GM10847 (cell line): Measurements from ENCODE around the gene ZNF785.

Experiments
- POLR2A ChIP-seq: IDR thresholded peaks from 2 replicates; pipeline ENCODE4 v1.6.1; 2011; ENCODE audit not compliant: insufficient read length; ENCODE audit errors: extremely low read depth

ZNF785 gene

DNA sequence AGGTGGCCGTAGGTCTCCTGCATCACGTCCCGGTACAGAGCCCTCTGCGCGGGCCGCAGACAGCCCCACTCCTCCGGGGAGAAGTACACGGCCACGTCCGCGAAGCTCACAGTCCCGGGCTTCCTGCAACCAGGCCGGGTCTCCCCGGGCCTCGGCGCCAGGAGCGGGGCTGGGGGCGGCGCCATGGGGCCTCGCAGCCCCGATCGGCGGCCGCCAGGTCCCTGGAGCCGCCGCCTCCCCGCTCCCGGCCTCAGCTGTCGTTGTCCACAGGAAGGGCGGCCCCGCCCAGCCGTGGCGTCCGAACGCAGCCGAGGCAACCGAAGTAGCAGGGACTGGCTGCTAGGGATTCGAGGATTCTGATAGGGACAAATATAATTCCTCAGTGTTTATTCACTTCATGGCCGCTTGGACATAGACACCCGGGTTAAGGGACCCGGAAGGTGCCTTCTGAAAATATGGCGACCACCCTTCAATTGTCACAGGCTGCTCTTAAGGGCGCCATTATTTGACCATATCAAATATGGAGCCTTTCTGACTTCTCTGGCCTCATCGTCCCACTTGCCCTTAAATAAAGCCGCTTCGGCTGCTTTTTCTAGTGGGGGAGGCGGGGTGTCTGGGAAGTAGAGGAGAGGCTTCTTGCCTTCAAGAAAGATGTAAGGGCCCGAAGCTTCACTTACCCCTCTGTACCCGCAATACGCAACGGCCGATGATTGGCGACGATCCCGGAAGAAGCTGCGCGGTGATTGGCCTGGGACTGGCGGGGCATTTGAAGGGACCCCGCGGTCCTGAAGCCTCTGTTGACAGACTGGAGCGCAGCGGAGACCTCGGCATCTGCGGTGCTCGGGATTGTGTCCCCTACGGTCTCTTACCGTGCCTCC, 13.8 kb downstream of the ZNF785 start, which contains the start of gene ZNF688:
ZNF688 (minus strand) TSS at position 270 of the 878 bp plus-strand sequence; CDS start at position 185, 85 bp downstream.
- TF ChIP-seq POLR2A = peak; percentile 29

DNA sequence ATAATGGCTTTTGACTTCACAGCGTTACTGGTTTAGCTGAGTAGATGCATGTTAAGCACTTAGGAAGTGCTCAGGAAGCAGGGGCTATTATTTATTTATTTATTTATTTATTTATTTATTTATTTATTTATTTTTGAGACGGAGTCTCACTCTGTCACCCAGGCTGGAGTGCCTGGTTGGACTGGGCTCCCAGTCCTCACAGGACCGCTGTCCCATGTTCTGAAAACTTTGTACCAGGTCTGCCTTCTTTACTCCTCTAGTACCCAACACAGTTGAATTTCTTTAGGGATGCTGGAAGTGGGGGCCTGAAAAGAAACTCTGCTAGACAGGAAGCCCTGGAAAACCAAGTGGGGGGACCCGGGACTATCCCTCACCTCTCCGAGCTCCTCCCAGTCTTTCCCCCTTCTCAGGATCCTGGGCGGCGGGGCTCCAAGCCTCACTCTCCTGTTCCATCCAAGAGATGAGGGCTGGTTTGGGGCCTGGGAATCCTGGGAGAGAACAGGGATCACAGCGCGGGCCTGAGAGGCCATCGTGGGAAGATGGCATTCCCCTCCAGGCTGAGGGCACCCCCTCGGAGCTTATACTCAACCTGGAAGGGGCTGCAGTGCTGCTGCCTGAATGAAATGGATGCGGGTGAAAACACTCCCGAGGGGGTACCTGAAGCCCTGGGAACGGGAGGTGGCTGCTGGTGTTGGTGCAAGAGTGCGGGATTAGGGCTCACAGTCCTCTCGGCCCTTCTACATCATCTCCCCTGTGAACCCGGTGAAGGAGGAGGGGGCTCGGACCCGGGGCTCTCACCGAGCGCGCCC, 14.7 kb downstream of the ZNF785 start:
- no peak for TF ChIP-seq POLR2A

DNA sequence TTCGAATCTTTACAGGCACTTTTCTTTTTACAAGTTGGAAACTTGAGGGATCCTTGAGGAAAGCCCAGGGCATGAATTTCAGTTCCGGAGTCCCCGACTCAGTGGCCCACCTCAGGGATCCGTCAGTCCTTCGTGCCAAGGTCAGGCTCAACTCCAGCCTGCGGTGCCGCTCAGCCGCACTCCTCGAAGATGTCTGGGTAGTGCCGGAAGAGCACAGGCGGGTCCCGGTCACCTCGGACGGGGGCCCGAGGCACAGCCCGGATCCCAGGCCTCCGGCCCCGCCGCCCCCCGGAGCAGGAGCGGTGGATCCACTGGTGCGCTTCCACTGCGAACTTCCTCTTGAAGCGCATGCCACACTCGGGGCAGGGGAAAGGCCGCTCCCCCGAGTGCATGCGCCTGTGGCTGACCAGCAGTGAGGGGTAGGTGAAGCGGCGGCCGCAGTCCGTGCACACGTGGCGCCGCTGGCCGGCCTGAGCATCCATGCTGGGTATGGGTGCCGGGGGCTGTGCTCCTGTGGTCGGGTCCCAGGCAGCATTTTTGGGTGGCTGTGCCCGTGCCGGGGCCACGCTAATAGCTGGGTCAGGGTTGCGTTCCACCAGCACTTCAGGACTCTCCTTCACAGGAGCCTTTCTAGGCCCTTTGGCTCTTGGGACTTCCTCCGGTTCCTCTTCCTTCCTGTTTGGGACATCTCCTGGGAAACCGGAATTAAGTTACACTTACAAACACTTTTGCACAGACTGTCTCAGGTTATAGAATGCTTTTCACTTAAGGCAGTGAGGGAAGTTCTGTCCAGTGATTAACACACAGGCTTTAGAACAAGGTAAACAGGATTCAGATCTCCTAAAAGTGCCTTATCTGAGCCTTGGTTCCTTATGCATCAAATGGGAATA, 15.5 kb downstream of the ZNF785 start:
- no peak for TF ChIP-seq POLR2A

DNA sequence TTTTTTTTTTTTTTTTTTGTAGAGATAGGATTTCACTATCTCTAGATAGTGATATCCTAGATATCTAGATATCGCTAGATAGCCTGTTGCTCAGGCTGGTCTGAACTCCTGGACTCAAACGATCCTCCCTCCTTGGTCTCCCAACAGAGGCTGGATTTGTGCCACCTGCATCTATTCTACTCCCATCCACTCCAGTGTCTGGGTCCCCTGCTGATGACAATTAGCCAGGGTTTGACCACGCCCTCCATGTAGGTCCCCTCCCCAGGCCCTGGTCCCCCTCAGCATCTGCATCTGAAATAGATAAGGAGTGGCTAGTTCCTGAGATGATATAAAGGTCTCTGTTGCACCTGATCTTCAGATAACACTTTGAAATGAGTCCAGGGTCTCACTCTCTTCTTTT, 16.2 kb downstream of the ZNF785 start:
- TF ChIP-seq POLR2A = no peak

DNA sequence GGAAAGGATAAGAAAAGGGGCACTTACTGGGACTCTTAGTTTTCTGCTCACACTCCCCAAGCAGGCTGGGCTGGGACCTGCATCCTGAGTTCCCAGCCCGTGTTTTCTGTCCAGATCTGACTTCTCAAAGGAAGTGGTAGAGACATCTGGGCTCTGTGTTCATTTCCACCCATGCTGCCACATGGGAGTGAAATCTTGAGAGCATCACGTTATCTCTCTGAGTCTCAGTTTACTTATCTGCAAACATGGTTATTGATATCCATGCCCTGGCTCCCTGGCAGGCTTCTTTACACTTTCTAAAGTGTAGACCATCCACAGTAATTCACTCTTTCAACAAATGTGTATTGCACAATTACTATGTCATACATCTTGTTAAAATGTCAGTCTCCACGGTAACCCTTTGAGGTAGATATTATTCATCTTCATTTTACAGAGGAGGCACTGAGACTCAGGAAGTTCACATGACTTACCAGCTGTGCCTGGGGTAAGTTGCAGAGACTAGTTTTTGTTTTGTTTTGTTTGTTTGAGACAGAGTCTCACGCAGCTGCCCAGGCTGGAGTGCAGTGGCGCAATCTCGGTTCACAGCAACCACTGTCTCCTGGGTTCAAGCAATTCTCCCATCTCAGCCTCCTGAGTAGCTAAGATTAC, 17.4 kb downstream of the ZNF785 start:
- TF ChIP-seq POLR2A = no peak

DNA sequence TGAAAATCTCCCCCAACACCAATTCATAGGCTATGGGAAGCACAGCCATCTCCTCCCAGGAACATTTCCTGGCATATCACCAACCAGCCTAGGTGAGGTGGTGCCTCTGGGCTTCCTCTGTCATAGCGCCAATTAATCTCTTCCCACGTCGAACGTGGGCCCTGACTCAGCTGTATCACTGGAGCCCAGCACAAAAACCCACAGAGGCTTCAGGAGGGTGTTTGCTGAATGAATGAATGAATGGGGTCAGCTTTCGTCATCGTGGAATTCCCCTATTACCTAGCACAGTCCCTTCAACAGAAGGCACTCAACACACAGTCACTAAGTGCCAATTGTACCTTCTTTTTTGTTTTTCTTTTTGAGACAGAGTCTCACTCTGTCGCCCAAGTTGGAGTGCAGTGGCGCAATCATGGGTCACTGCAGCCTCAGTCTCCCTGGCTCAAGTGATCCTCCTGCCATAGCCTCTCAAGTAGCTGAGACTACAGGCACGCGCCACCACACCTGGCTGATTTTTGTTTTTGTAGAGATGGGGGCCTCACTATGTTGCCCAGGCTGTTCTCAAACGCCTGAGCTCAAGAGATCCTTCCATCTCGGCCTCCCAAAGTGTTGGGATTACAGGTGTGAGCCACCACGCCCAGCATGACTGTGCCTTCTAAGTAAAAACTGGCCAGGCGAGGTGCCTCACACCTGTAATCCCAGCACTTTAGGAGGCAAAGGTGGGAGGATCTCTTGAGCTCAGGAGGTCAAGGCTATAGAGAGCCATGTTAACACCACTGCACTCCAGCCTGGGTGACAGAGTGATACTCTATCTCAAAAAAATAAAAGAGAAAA, 18.1 kb downstream of the ZNF785 start:
- no peak for TF ChIP-seq POLR2A

DNA sequence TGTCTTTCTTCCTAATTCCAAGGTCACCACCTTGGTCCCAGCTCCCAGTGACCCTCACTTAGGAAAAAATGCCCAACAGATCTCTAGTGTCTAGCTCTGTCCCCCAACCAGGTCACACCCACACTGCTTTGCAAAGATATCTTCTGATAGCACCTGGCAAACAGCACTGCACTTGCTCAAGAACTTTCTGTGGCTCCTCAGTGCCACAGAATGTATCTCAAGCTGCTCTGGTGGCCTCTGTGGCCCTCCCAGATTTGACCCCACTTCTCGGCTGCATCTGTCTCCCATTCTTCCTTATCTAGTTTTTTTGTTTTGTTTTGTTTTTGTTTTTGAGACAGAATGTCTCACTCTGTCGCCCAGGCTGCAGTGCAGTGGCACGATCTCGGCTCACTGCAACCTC, 19.0 kb downstream of the ZNF785 start:
- TF ChIP-seq POLR2A = no peak

DNA sequence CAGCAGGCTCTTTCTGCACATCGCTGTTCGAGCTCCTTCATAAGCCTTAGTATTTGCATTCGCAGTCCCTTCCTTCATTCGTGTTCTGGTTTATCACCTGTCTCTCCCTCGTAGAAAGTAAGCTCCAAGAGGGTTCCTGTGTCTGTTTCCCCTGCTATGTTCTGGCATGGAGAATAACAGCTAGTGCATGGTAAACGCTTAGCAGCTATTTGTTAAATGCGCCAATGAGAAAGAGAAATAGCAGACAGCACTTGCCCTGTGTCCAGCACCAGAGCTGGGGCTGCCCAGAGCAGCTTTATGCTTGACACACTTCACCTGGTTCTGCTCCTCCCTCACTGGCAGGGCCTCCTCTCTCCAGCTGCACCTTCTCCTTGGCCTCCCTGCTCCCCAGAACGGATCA, 19.5 kb downstream of the ZNF785 start:
- no peak for TF ChIP-seq POLR2A

DNA sequence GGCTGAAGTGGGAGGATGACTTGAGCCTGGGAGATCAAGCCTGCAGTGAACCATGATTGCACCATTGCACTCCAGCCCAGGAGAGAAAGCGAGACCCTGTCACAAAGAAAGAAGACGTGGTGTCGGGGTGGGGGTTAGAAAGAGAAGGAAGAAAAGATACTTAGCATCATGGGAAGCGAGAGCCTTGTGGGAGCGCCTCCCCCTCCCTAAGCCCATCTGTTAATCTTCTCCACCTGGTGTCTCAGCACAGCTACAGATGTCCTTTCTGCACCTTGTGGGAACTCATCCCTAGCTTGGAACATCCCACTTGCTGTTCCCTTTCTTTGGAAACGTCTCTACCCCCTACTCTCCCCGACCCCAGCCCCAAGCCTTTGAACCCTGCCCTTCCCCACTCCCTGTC, 20.0 kb downstream of the ZNF785 start:
- no peak for TF ChIP-seq POLR2A

DNA sequence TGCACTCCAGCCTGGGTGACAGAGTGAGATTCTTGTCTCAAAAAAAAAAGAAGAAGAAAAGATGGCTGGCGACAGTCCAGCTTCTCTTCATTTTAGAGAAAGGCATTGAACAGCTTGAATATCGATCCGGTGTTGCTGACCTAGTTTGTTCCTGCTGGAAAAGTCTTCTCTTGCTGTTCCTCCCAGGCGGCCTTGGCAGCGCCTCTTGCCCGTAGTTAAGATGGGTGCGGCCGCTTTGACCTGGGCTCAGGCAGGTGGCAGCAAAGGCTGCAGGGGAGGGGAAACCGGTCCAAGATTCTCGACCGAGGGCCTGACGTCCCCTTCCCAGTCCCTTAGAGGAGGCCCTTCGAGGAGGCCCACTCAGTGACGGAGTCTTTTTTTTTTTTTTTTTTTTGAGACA, 23.5 kb downstream of the ZNF785 start:
- TF ChIP-seq POLR2A = no peak

DNA sequence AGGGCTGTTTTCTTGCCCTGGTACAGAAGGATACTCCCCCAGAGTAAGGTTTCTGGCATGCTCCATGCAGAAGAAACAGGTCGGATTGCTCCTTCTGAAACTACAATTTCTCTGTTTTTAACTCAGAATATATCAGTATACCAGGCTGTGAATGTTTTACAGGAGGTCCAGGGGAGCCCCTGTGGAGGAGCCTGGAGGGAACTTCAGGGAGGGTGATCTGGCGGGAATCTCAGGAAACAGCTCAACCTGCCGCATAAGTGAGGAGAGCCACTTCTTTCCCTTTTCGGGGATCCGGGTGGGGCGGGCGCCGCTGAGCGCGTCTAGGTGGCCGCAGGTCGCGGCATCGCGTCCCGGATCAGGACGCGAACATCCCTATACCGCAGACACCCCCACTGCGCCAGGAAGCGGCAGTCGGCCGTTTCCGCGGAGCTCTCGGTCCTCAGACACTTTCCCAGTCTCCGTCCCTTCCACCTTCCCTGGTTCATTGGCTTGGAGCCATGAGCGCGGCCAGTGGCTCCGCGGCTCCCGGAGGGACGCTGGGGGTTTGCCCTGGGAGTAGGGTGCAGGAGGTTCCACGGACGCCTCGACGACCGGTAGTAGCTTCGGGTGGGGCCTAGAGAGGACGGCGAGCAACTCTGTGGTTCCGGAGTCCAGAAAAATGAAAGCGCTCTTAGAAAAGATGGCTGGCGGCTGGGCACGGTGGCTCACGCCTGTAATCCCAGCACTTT, 24.2 kb downstream of the ZNF785 start:
- no peak for TF ChIP-seq POLR2A

DNA sequence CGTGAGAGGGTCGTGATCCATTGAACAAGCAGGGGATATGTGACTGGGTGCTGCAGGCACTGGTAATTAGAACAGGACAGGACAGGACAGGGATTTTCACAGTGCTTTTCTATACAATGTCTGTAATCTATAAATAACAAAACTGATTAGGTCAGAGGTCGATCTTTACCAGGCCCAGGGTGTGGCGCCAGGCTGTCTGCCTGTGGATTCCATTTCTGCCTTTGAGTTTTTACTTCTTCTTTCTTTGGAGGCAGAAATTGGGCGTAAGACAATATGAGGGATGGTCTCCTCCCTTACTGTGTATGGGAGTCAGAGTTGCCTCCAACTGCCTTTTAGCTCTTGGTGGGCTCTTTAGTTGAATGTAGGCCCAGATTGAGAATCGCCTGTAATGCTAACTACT, 25.8 kb downstream of the ZNF785 start:
- TF ChIP-seq POLR2A = no peak

DNA sequence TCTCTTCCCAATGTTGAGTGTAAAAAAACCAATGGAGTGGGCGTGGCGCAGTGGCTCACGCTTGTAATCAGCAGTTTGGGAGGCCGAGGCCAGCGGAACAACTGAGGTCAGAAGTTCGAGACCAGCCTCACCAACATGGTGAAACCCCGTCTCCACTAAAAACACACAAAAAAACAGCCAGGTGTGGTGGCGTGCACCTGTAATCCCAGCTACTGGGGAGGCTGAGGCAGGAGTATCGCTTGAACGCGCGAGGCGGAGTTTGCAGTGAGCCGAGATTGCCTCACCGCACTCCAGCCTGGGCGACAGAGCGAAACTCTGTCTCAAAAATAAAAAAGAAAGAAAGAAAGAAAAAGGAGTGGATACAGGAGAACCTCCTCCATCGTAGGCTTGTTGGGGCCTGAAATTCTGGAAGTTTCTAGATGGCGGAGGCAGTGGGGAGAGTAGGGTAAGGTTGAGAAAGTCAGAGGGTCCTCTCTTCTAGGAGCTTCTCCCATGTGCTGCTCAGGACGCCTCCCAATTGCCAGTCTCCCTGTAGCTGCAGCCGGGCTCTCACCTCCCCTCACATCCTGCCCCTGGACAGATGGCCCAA, 26.6 kb downstream of the ZNF785 start:
- TF ChIP-seq POLR2A = no peak
